Left renal pelvis (tissue), 4 donors: ENCODE data around the gene MYOZ2. TPM values are rescaled to one million over a fixed set of nuclear protein-coding genes. Genes with fewer than 3 reads are reported as not detected.

ENCODE experiments used
- DNase-seq, 4 donors: peaks; one replicate each; pipeline ENCODE4 v3.0.0-alpha.2; 2013; ENCODE audit warnings: low read depth in 4 of 4, low spot score in 3 of 4
- polyA plus RNA-seq, 4 donors: library from polyadenylated mRNA; unstranded; fragments of 120-200 nt; gene quantifications; one replicate each; pipeline ENCODE4 v1.2.1, GENCODE V29; 2013; ENCODE audit not compliant: insufficient read length in 4 of 4

Gene MYOZ2
- polyA plus RNA-seq, 4 donors: 0.16 to 0.64 (median 0.30) TPM

- DNase-seq: no peak
Measured at GRCh38 chr4:119233750-119234149, 98.1 kb downstream of the MYOZ2 start.

DNA sequence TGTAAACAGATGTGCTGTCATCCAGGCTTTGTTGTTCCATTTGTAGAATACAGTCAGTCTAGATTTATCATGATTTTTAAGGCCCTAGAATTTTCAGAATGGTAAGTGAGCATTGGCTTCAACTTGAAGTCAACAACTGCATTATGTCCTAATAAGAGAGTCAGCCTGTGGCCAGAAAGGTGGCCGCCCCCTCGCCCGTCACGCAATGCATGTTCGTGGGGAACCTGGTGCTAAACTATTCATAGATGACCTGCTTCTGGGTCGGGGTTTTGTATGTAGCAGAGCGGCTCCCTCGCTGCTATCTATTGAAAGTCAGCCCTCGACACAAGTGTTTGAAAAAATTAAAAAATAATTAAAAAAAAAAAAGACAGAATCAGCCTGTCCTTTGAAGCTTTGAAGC is 101.6 kb downstream of the MYOZ2 start:
- no peak for DNase-seq

Other genes with a start within 250 kb of the MYOZ2 start
- gene SYNPO2, start 247.0 kb upstream of the MYOZ2 start, polyA plus RNA-seq: 10 to 100 TPM in 3 of 4 donors, 1 to 10 TPM in 1; 4.6 to 28.2 (median 14.5) TPM
- gene USP53, start 76.9 kb downstream of the MYOZ2 start, polyA plus RNA-seq: 10 to 100 TPM; 22.2 to 44.3 (median 39.7) TPM
- 1 to 10 TPM in 2 of 4 donors, not detected in 2; 1.0 to 1.2 TPM for gene FABP2, start 186.3 kb downstream of the MYOZ2 start, polyA plus RNA-seq